Astrocyte (in vitro differentiated cells and primary cell): ENCODE results near the gene NPFFR1. TPM values are rescaled to one million over a fixed set of nuclear protein-coding genes. Genes with fewer than 3 reads are reported as not detected.

Experiments used
- DNase-seq: peaks from one replicate; pipeline ENCODE4 v3.0.0-alpha.2; 2010; ENCODE audit warnings: low read depth
- FAIRE-seq: peaks from 2 replicates; lab custom pipeline; 2011; peaks lifted over from hg19 to GRCh38; lab: Jason Lieb, UNC
- H2AFZ ChIP-seq: 2 replicates; pipeline ENCODE4 v1.6.0; 2012; ENCODE audit warnings: low read depth, low read length, inconsistent platforms
- H3K27ac ChIP-seq: 2 replicates; pipeline ENCODE4 v1.5.1; 2011; ENCODE audit warnings: low read depth, low read length, inconsistent platforms
- H3K27me3 ChIP-seq: 2 replicates; pipeline ENCODE4 v1.6.0; 2011; ENCODE audit warnings: low read length, inconsistent platforms; ENCODE audit not compliant: insufficient read depth
- H3K36me3 ChIP-seq: 2 replicates; pipeline ENCODE4 v1.5.1; 2011; ENCODE audit warnings: low read length, inconsistent platforms; ENCODE audit not compliant: insufficient read depth
- H3K4me1 ChIP-seq: 2 replicates; pipeline ENCODE4 v1.5.1; 2011; ENCODE audit warnings: low read length, inconsistent platforms; ENCODE audit not compliant: insufficient read depth
- H3K4me2 ChIP-seq: 2 replicates; pipeline ENCODE4 v1.6.0; 2012; ENCODE audit warnings: low read length, inconsistent platforms
- H3K4me3 ChIP-seq: 2 replicates; pipeline ENCODE4 v1.5.1; 2011; ENCODE audit warnings: low read depth, mild to moderate bottlenecking, low read length, inconsistent platforms; ENCODE audit not compliant: insufficient read depth
- H3K79me2 ChIP-seq: 2 replicates; pipeline ENCODE4 v1.6.0; 2012; ENCODE audit warnings: mild to moderate bottlenecking, low read length, inconsistent platforms; ENCODE audit not compliant: insufficient read depth
- H3K9ac ChIP-seq: 2 replicates; pipeline ENCODE4 v1.6.0; 2012; ENCODE audit warnings: mild to moderate bottlenecking, low read length, inconsistent platforms
- H3K9me3 ChIP-seq: 2 replicates; pipeline ENCODE4 v1.5.1; 2012; ENCODE audit warnings: low read depth, mild to moderate bottlenecking, low read length, inconsistent platforms; ENCODE audit not compliant: insufficient read depth
- H4K20me1 ChIP-seq: 2 replicates; pipeline ENCODE4 v1.6.0; 2012; ENCODE audit warnings: low read length, inconsistent platforms; ENCODE audit not compliant: insufficient read depth
- H3K27ac Mint-ChIP-seq: one replicate; pipeline ENCODE4 v1.8.0; 2021; ENCODE audit warnings: mild to moderate bottlenecking, mixed read lengths; ENCODE audit not compliant: unreplicated experiment
- H3K27me3 Mint-ChIP-seq: one replicate; pipeline ENCODE4 v1.8.0; 2021; ENCODE audit warnings: low read depth, mixed read lengths; ENCODE audit not compliant: unreplicated experiment
- H3K36me3 Mint-ChIP-seq: one replicate; pipeline ENCODE4 v1.8.0; 2021; ENCODE audit warnings: low read depth, mixed read lengths; ENCODE audit not compliant: unreplicated experiment
- H3K4me1 Mint-ChIP-seq: one replicate; pipeline ENCODE4 v1.8.0; 2021; ENCODE audit warnings: low read depth, mixed read lengths; ENCODE audit not compliant: unreplicated experiment
- H3K4me3 Mint-ChIP-seq: one replicate; pipeline ENCODE4 v1.8.0; 2021; ENCODE audit warnings: mild to moderate bottlenecking, moderate library complexity, mixed read lengths; ENCODE audit not compliant: unreplicated experiment
- H3K9me3 Mint-ChIP-seq: one replicate; pipeline ENCODE4 v1.8.0; 2021; ENCODE audit warnings: mild to moderate bottlenecking, mixed read lengths; ENCODE audit not compliant: unreplicated experiment
- CTCF ChIP-seq: IDR thresholded peaks from 2 replicates; pipeline ENCODE4 v1.5.1; 2011; ENCODE audit warnings: low read depth, mild to moderate bottlenecking, inconsistent platforms, low read length, moderate library complexity; ENCODE audit not compliant: insufficient read depth
- EZH2 ChIP-seq: IDR thresholded peaks from 2 replicates; pipeline ENCODE4 v1.6.1; 2012; ENCODE audit warnings: mild to moderate bottlenecking, low read length, inconsistent platforms; ENCODE audit not compliant: insufficient read depth
- total RNA-seq: library from RNA; stranded (reverse); gene quantifications from 2 replicates; pipeline ENCODE4 v1.2.1, GENCODE V29; 2021

Gene NPFFR1
- total RNA-seq, 1 donor from 2014 or later, result not detected

GRCh38 chr10:70323138-70323696 lies 39.4 kb upstream of the NPFFR1 start:
- Mint-ChIP-seq H3K27me3 (peaks cover 10% of the 10 kb centered on the region), H3K36me3 (peaks cover 2% of the 10 kb centered on the region), H3K4me3 (no peak overlapping the region), H3K9me3 (peaks cover 3% of the 10 kb centered on the region), H3K27ac (no peak overlapping the region), H3K4me1 (peaks cover 7% of the 10 kb centered on the region)
- H3K27ac ChIP-seq, result no peak overlapping the region
- no peaks in the 10 kb centered on the region for H3K4me1 ChIP-seq
- no peak overlapping the region for H3K4me2 ChIP-seq
- no peaks in the 10 kb centered on the region for H3K27me3 ChIP-seq
- no peak overlapping the region for H3K4me3 ChIP-seq
- H3K9me3 ChIP-seq, result no peaks in the 10 kb centered on the region
- DNase-seq, result no peak
- no peak for FAIRE-seq
- no peaks in the 10 kb centered on the region for H3K36me3 ChIP-seq
- H2AFZ ChIP-seq, result no peak overlapping the region
- no peaks in the 10 kb centered on the region for H3K79me2 ChIP-seq
- TF ChIP-seq CTCF (no peak), EZH2 (no peak)
- H4K20me1 ChIP-seq, result no peaks in the 10 kb centered on the region
- no peak overlapping the region for H3K9ac ChIP-seq

GRCh38 chr10:70321897-70322890 lies 38.4 kb upstream of the NPFFR1 start:
- peaks cover 2% of the 10 kb centered on the region for H3K36me3 Mint-ChIP-seq
- no peaks in the 10 kb centered on the region for H3K4me1 ChIP-seq
- peaks cover 10% of the 10 kb centered on the region for H3K27me3 Mint-ChIP-seq
- H3K36me3 ChIP-seq, result no peaks in the 10 kb centered on the region
- no peaks in the 10 kb centered on the region for H3K79me2 ChIP-seq
- no peaks in the 10 kb centered on the region for H4K20me1 ChIP-seq
- no peak overlapping the region for H3K4me3 Mint-ChIP-seq
- no peak overlapping the region for H3K9ac ChIP-seq
- H3K27me3 ChIP-seq, result no peaks in the 10 kb centered on the region
- peaks cover 3% of the 10 kb centered on the region for H3K9me3 Mint-ChIP-seq
- no peak overlapping the region for H2AFZ ChIP-seq
- TF ChIP-seq CTCF (no peak), EZH2 (no peak)
- no peak overlapping the region for H3K4me3 ChIP-seq
- no peak overlapping the region for H3K4me2 ChIP-seq
- no peak overlapping the region for H3K27ac Mint-ChIP-seq
- H3K9me3 ChIP-seq, result no peaks in the 10 kb centered on the region
- H3K27ac ChIP-seq, result no peak overlapping the region
- DNase-seq (no peak), FAIRE-seq (no peak)
- peaks cover 7% of the 10 kb centered on the region for H3K4me1 Mint-ChIP-seq

- peaks cover under 1% of the 10 kb centered on the region for H3K9me3 Mint-ChIP-seq
- H2AFZ ChIP-seq, result no peak overlapping the region
- H3K27me3 Mint-ChIP-seq, result peaks cover 10% of the 10 kb centered on the region
- no peaks in the 10 kb centered on the region for H3K36me3 ChIP-seq
- no peak overlapping the region for H3K4me3 Mint-ChIP-seq
- H3K4me3 ChIP-seq, result no peak overlapping the region
- no peaks in the 10 kb centered on the region for H3K79me2 ChIP-seq
- H3K4me1 ChIP-seq, result no peaks in the 10 kb centered on the region
- no peak overlapping the region for H3K4me2 ChIP-seq
- FAIRE-seq, result no peak
- H3K36me3 Mint-ChIP-seq, result peaks cover 2% of the 10 kb centered on the region
- H3K27ac ChIP-seq, result no peak overlapping the region
- H3K9me3 ChIP-seq, result no peaks in the 10 kb centered on the region
- peaks cover 5% of the 10 kb centered on the region for H3K4me1 Mint-ChIP-seq
- H3K27ac Mint-ChIP-seq, result no peak overlapping the region
- H3K9ac ChIP-seq, result no peak overlapping the region
- TF ChIP-seq EZH2, result no peak
- TF ChIP-seq CTCF, result no peak
- DNase-seq, result no peak
- H3K27me3 ChIP-seq, result no peaks in the 10 kb centered on the region
- H4K20me1 ChIP-seq, result no peaks in the 10 kb centered on the region
Measured at GRCh38 chr10:70321233-70321632, 37.4 kb upstream of the NPFFR1 start.
